Fibroblast of upper back skin (primary cell): ENCODE measurements around the gene ABCA2.

Source experiments
- DNase-seq: peaks from one replicate; pipeline ENCODE4 v3.0.0-alpha.2; 2013

The ABCA2 gene

DNA sequence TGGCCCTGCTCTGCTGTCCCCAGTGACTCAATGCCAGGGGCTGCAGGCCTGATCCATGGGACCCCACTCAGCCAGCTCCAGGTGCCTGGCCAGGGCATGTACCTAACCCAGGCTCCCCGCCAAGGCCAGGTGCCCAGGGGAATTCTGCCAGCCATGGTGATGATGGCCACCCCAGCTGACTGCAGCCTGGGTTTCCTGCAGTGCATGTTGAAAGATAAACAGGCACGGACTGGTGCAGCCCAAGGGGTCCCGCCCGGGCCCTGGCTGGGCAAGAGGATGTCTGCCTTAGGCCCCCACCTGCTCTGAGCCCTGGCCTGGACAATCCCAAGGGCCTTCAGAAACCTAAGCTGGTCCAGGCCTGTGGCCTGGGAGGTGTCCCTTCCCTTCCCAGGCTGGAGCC is 1.2 kb downstream of the ABCA2 start:
- DNase-seq, result no peak

DNA sequence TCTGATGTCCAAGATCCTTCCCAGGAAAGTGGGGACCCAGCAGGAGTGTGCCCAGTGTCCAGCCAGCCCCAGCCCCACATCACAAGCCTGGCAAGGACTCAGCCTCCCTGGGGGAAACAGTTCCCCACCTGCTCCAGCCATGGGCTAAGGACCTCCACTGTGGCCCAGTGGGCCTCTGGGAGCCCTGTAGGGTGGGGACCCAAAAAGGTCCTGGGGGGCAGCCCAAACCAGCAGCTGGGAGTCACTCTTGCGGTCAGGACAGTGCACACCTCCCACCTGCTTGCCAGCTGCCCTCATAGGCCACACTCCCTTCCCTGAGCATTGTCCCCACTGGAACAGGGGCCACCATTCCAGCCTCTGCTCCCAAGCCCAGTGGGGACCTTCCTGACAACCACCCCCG is 1.7 kb downstream of the ABCA2 start:
- no peak for DNase-seq

DNA sequence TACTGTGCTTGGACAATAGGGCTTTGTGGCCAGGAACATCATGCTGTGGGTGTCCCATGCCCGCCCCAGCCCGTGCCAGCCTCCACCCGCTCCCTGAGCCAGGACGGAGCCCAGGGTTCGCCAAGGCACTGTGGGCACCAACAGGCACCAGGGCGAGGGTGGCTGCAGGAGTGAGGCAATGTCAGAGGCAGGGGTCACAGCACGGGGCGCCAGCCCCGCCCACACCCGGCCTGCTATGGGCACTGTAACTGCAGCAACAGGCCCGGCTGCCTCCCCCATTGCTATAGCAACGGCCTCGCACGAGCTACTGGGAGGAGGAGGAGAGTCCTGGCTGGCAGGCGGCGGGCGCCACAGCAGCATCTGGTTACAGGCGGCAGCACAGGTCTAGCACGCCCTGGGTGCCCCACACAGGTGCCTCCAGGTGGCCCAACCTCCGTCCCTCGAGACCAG is 2.5 kb downstream of the ABCA2 start:
- DNase-seq, result no peak

DNA sequence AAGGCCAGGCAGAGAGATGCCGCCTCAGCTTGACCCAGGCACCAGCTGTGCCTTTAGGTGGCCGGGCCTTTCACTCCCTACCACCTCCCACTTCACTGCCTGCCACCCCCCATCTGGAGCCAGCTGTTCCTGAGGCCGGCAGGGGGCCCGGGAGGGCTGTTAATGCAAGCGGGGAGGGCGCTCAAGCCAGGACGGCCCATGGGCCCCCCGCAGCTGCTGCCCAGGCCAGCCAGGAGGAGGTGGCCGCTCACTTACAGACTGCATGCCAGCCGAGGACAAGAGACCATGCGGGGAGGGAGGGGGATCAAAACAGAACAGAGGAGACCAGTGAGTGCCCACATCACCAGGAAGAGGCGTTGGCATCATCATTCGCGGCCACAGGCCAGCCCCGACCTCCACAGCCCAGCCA is 4.5 kb downstream of the ABCA2 start:
- no peak for DNase-seq

DNA sequence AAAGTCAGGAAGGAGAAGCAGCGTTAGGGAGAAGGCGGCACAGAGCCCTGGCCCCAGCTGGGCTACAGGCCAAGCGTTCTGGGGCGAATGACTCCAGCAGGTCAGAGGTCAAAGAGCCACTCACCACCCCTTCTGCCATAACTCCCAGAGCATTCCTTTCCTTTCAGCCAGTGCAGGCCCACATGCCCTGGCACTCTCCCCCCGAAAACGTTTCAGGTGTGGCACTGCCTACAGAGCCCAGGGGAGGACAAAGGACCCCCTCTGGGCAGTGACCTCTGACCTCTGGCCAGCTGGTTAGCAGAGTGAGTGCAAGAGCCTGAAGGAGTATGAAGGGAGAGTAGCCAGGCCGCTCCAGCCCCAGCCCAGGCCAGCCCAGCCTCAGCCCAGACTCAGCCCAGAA is 4.9 kb downstream of the ABCA2 start:
- no peak for DNase-seq

DNA sequence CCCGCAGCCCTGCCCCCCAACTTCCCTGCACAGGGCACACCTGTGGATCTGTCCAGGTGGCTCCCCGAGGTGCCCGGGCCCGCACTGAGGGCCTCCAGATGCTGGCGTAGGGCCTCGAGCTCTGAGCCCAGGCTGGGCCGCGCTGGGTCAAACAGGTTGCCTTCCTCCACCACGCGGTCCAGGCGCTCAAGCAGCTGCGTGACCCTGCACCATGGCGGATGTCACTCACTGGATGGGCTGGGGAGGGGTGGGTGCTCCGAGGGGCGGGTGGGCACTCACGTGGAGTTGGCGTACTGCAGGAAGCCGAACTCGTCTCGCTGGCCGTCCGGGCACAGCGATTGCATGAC is 5.4 kb downstream of the ABCA2 start:
- no peak for DNase-seq

DNA sequence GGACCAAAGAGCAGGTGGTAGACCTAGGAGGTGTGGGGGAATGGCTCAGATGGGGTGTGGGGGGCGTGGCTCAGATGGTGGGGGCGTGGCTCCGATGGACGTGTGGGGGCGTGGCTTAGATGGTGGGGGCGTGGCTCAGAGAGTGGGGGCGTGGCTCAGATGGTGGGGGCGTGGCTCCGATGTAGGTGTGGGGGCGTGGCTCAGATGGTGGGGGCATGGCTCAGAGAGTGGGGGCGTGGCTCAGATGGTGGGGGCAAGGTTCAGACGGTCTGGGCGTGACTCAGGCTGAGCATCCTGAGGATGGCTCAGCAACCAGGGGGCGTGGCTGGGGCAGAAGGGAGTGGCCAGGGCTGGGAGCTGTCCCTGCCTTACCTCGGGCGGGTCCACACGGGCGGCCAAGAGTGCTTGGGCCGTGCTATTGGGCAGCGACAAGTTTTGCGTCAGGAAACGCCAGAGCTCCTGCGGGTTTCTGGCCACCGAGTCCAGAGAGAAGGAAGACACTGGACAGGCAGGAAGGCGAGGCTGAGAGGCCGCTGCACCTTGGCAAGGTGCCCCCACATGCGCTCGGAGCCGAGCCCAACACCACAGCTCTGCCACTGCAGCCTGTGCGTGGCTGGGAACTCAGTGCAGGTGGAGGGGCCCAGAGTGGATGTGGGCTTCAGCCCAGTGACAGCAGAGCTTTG is 5.9 kb downstream of the ABCA2 start:
- no peak for DNase-seq

DNA sequence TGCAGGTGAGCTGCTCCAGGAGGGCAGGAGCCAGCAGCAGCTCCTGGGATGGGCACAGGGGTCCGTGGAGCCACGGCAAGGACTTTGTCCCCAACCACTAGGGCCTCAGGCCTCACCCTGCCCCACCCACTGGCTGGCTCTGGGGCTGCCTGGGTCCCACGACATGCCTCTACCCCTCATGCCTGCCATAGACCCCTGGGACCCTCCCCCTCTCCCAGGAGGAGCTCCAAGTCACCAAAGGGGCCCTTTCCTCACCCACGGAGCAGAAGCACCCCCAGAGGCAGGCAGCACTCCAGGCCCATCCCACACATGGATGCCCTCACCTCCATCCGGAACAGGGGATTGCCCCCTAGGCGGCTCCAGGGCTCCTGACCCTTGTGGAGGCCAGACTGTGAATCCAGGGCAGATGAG is 6.5 kb downstream of the ABCA2 start:
- no peak for DNase-seq

DNA sequence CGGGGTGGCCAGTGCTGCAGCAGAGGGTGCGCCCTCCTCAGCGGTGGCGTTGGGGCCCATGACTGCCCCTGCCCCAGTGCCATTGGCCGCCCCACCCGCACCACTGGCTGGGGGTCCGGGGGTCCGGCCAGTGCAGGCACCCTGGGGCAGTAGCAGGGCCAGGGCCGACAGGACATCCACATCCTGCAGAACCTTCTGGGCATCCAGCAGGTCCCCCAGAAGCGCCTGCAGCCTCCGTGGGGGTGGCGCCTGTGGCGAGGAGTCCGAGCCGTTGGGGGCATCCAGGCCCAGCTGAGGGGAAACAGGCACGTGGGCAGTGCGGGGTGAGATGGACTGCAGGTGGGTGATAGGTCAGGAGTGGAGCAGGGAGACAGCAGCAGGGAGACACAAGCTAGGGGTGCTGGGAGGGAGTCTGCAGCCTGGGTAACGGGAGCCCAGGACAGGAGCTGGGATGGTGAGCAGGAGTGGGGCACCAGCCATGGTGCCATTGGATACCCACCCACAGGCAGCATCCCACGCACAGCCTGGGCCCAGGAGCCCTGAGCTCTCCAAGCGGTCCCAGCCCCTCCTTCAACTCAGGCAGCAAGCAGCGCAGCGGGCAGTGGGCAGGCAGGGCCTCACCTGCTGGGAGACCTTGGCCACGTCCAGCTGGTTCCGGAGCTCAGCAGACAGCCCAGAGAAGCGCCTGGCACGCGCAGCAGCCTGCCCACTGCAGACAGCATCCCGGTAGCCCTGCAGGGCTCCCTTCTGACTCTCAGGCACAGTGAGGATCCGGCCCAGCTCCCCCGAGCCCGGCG is 7.1 kb downstream of the ABCA2 start:
- no peak for DNase-seq

DNA sequence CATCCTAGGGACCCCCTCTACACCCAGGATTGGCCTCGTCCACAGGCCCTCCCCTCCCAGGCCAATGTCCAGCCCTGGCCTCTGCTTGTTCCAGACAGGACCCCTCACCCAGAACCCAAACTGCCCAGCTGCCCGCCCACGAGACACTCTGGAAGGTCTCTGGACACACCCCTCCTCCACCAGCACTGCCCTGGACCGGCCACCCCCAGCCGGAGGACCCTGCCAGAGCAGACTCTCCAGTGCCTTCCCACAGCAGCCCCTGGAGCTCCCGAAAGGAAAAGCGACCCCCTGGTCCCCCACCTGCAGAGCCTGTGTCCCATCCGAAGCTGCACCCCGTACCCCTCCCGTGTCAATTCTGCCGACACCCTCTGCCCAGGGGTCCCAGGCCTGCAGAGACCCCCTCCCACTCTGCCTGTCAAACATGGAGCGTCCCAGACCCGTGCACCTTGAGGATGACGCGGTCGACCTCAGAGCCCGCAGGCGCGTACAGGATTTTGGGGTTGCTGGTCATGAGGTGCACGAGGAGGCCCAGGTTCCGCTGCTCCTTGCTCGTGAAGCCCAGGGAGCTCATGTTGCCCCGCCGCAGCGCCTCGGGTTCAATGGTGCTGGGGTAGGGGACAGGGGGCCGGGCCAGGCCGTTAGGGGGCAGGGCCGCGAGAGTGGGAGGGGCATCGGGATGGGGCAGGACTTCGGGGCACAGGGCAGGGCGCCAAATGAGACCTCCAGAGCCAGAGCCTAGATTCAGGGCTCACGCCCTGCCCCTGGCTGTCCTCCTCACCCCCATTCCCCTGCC is 8.0 kb downstream of the ABCA2 start:
- no peak for DNase-seq

DNA sequence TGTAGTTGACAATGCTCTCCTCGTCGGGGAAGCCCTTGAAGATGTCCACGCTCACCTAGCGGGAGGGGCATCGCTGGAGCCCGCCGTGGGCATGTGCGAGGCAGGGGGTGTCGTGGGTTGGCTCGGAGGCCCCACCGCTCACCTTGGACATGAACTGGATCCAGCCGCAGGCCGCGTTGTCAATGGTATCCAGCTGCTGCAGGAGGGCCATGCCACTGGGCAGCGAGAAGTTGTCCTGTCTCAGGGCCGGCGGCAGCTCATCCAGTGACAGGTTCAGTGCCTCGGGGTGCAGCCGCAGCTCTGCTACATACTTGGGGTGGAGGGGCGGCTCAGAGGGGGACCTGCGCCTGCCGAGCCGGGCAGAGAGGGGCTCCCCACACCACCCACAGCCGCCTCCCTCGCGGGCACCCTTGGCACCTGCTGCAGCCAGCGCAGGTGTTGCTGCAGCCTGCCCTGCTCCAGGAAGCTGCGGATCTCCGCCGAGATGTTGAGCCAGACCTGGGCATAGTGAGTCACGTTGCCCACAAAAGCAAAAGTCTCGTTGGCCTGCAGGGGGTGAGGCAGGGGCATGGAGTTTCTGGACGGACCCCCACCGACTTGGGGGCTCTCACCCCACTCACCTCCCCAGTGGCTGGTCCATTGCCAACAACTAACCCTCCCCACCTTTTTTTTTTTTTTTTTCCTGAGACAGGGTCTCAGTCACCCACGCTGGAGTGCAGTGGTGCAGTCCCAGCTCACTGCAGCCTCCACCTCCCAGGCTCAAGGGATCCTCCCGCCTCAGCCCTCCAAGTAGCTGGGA is 9.1 kb downstream of the ABCA2 start:
- no peak for DNase-seq

DNA sequence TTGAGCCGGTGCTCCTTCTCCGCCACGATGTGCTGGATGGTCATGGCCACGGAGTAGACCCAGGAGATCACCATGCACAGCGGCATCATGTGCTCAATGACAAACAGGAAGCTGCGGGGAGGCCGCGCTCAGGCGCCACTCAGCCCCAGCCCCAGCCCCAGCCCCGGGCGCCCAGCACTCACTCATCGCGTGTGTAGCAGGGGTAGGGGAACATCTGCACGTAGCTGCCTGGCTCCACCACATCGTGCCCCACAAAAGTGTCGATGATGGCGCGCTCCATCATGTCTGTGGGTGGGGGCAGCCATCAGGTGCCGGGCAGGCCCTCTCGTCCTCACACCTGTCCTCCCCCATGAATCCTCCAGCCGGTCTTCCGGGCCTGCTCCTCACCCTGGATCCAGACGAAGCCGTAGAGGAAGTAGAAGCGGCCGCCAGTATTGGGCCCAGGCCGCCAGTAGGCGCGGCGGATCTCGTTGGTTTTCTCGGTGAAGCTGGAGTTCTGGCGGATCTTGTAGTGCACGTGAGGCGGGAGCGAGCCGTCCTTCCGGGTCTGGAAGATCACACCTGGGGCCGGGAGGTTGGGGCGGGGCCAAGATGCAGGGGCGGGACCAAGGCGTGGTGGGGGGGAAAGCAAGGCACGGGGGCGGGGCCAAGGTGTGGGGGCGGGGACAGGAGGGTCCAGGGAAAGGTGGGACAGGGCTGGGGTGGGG is 10.1 kb downstream of the ABCA2 start:
- DNase-seq, result no peak

DNA sequence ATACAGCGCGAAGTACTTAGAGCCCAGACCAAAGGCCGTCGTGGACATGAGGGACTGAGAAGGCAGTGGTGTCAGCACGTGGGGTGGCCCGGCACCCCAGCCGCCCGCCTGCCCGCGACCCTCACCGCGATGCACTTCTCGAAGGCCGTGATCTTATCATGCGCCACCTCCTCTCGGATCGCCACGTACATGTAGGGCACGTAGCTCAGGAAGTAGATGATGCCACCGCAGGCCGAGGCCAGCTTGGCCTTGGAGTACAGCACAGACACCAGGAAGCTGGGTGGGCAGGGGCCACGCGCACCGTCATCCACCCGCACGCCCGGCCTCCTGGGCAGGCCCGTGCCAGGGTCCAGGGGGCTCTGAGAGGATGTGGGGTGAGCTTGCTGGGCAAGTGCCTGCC is 11.0 kb downstream of the ABCA2 start:
- no peak for DNase-seq

DNA sequence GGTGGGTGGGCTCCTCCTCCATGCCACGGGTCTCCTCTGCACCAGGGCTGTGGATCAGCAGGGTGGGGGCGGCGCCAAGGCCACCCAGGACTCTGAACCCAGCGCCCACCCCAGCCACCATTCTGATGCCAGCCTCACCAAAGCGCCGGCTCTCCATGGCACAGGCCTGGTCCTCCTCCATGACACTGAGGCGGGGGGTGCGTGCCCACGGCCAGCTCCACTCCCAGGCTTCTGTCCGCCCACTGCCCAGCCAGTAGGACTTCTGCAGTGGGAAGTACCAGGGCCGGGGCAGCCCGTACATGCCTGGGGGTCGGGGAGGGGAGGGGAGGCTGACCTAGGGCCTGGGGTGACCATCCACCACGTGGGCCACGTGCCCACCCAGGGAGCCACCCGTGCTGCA is 11.6 kb downstream of the ABCA2 start:
- no peak for DNase-seq

DNA sequence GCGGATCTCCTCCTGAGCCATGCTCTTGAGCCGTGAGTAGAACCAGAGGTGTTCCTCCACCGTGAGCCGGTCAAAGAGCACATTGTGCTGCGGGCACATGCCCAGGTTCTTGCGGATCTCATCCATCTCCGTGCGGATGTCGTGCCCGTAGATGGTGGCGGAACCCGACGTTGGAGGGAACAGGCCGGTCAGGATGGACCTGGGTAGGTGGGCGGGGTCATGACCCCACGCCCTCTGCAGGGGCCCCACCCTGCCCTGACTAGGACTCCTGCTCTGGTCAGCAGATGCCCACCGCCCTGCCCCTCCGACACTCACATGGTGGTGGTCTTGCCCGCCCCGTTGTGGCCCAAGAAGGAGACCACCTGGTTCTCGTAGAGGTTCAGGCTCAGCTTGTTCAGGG is 12.1 kb downstream of the ABCA2 start:
- no peak for DNase-seq

DNA sequence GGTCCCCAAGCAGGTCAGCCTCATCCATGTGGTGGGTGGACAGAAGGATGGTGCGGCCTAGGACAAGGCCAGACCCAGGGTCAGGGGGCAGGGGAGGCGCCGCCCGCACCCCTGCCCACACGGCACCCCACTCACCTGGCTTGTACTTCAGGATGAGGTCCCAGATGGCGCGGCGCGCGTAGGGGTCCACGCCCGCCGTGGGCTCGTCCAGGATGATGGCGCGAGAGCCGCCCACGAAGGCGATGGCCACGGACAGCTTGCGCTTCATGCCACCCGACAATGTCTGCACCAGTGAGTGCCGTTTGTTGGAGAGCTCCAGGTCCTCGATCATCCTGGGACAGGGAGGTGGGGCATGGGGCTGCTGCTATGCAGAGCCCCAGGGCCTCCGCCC is 12.5 kb downstream of the ABCA2 start:
- DNase-seq, result no peak

DNA sequence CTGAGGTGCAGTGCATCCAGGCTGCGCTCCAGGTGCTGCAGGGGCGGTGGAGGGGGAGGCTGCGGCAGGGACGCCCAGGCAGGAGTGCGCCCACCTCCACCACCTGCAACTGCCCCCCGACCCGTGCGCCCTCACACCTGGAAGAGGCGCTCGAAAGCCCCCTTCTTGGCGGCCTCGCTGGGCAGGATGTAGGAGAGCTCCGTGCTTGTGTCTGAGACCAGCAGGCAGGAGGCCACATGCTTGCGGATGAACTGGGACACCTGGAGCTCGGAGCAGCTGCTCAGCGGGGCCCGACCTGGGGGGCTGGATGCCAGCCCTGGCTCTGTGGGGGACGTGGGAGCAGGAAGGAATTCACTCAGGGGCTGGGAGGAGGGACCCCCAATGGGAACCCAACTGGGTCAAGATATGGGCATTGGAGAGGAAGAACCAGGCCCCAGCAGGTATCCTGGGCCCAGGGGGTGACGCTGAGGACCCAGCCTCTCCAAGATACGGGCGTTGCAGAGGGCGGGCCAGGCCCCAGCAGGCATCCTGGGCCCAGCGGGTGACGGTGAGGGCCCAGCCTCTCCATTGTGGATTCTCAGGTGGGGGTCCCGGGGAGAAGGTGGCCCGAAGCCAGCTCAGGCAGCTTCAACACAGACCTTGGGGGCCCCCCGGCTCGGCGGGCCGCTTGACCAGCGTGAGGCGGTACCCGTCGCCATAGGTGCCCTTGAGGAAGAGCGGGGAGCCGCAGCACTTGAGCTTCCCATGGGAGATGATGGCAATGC is 13.1 kb downstream of the ABCA2 start:
- DNase-seq, result no peak

DNA sequence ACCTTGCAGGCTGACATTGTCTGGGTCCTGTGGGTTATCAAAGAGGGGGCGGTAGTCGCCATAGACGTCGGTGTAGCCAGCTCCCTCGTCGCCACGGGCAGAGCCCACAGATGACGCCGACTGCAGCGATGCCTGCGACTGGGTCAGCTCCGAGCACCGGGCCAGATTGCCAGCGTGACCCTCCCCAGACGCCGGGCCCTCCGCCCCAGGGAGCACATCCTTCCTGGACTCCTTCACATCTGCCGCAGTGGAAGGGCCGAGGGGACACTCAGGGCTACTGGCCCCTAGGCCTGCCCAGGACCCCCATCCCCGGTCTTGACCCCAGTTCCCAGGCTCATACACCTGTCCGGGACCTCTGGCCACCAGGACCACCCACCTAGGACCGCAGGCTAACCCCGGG is 13.9 kb downstream of the ABCA2 start:
- DNase-seq, result no peak

DNA sequence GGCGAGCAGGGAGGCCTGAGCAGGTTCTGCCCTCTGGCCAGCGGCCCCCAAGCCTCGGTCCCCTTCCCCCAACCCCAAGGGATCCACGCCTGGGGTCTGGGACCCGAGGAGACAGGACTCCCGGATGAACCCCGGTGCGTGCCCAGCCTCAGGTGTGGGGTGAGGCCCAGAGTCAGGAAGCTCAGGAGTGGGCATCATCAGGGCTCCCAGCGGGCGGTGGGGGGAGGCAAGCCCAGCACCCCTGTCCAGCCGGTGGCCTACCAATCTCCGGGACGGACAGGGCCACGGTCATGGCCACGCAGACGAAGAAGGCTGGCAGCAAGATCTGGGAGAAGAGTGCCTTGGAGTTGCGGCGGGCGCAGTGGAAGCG is 14.5 kb downstream of the ABCA2 start:
- DNase-seq, result no peak

DNA sequence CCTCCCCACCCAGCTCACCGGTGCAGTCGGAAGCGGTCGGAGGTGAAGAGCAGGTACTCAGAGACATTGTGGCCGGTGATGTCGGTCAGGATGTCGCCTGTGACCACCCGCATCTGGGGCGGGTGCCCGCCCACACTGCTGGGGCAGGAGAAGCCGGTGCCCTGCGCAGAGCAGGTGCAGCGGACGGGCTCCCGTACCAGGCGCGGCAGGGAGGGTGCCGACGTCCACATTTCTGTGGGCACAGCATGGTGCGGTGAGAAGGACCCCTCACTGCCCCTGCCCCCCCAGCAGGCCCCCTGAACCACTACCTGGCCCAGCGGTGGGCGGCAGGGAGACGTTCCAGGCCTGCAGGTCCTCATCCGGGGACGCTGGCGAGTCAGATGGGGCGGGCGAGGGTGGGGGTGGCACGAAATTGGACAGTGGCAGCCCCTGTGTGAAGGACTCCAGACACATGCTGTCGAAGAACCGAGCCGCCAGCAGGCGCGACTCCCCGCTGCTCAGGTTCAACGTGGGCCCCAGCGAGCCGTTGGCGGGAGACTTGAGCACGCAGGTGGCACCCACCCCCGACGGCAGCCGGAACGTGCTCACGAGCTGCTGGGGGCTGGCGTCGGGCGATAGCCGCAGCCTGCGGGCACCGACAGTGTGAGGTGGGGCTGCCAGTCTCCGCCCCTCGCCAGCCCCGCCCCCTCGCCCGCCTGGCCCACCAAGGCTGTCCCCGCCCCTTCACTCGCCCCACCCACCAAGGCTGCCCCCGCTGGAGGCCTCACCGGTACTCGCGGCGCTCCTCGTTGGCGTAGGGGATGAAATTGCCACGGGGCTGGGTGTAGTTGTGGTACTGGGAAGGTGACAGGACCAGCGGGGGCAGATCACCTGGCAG is 15.1 kb downstream of the ABCA2 start:
- DNase-seq, result no peak
